ENCODE results near the gene CFC1B.
"Not testable (repeated sequence)": the region's sequence is repeated elsewhere in the genome, so short reads cannot be mapped to it uniquely, and the experiment has no call there.

Gene CFC1B

GRCh38 chr2:130520992-130521391 lies at the start of gene CFC1B:
CFC1B (plus strand) TSS chr2:130521222; CDS start chr2:130521485, 263 bp downstream.
- not testable (repeated sequence) for H3K27ac Mint-ChIP-seq

DNA sequence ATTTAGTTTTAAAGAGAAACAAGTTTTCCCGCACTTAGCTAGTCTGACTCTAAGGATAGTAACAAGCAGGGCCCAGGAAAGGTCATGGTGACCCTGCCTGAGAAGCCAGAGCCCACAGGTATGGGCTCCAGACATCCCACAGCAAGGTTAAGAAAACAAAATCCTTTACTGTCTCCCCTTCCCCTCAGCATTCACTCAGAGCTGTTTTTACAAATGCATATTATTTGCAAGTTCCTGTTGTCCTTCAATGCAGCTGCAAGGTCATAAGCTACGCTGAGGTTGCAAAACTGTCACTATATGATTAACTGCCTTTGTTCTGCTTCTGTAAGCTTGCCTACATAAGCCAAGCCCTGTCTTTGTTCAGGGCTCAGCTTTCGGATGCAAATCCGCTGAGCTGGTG lies 29.9 kb upstream of the CFC1B start:
- not testable (repeated sequence) for H3K36me3 Mint-ChIP-seq (ENCODE audit: low read depth); H3K9me3 Mint-ChIP-seq; H3K27me3 Mint-ChIP-seq; H3K27ac Mint-ChIP-seq; H3K4me1 Mint-ChIP-seq (ENCODE audit: low read depth); H3K4me3 Mint-ChIP-seq

More at GRCh38 chr2:130520992-130521391, at the start of gene CFC1B:
- not testable (repeated sequence) for H3K9me3 Mint-ChIP-seq; H3K36me3 Mint-ChIP-seq (ENCODE audit: low read depth); H3K4me3 Mint-ChIP-seq; H3K4me1 Mint-ChIP-seq (ENCODE audit: low read depth); H3K27me3 Mint-ChIP-seq

DNA sequence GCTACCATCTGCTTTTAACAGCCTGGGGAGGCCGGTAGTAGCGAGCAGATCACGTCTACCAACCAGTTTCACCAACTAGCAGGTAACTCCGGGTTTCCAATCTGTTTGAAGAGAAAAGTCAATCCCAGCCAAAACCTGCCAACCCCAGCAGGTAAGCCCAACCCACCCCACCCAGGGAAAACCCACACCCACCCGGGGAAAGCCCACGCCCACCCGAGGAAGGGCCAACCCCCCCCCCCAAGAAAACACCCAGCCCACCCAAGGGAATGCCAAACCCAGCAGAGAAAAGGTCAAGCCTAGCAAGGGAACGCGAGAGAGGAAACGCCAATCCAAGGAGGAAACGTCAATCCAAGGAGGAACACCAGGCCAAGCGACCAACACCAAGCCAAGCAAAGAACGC lies 11.8 kb upstream of the CFC1B start, which contains the start of gene POTEI:
POTEI (minus strand) TSS at position 101 of the 400 bp plus-strand sequence; CDS start at position 8, 93 bp downstream.
- not testable (repeated sequence) for H3K27me3 Mint-ChIP-seq; H3K4me1 Mint-ChIP-seq (ENCODE audit: low read depth); H3K36me3 Mint-ChIP-seq (ENCODE audit: low read depth); H3K9me3 Mint-ChIP-seq; H3K4me3 Mint-ChIP-seq; H3K27ac Mint-ChIP-seq

GRCh38 chr2:130510807-130511746 lies 9.9 kb upstream of the CFC1B start:
- H3K27me3 Mint-ChIP-seq; H3K36me3 Mint-ChIP-seq (ENCODE audit: low read depth); H3K4me3 Mint-ChIP-seq; H3K9me3 Mint-ChIP-seq; H3K4me1 Mint-ChIP-seq (ENCODE audit: low read depth); H3K27ac Mint-ChIP-seq: not testable (repeated sequence)

DNA sequence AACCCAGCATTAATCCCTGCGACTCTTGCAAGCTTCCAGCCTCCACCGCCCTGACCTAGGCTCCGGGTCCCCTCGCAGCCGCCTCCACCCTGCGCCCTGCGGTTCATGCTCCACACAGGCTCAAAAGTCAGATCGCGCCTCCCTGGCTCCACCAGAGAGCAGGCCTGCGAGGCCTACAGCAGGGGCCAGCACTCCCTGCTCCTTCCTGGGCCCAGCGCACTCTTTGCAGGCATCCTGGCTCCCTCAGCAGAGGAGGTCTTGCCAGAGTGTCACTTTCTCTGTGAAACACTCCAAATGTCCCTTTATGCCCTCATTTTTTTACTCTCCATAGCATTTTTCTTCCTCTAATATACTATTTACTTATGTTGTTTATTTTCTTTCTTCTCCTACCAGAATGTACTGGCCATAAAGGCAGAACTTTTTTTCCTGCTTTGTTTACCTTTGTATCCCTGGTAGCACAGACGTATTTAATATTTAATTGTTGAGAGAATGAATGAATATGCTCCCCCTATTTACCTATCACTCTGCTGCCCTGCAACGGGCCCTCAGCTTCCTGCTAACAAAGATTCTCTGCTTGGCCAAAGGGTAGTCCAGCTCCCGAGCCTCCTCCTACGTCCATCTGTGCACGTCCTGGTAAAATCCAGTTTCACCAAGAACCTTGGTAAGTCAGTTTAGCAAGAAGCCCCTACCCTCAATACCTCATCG lies 9.1 kb upstream of the CFC1B start:
- H3K9me3 Mint-ChIP-seq; H3K4me1 Mint-ChIP-seq (ENCODE audit: low read depth); H3K36me3 Mint-ChIP-seq (ENCODE audit: low read depth); H3K4me3 Mint-ChIP-seq; H3K27ac Mint-ChIP-seq; H3K27me3 Mint-ChIP-seq: not testable (repeated sequence)

DNA sequence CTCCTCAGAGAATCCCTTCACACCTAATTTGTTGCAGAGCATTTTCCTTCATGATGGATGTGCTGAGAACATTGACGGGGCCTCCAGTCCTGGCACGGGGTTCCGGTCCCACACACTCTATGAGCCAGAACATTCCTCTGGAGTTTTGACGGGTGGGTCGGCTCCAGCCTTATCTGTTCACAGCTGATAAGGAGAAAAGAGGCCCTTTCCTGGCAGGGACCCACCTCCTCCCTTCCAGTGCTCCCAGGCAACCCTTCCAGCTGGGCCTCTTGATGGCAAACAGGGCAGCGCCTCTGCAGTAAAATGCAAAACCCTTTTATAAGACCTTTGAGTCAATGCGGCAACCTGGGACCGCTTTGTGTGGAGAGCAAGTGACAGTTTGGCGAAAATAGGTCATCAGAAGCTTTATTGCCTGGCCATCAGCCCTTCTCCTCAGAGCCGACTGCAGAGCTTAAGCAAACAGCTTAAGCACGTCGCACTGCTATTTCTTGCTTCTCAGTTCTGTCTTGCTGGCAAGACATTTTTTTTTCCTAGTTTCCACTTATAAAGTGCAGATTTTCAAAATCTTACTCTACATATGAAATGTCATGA lies 2.4 kb upstream of the CFC1B start:
- H3K9me3 Mint-ChIP-seq; H3K4me1 Mint-ChIP-seq (ENCODE audit: low read depth); H3K27ac Mint-ChIP-seq; H3K36me3 Mint-ChIP-seq (ENCODE audit: low read depth); H3K4me3 Mint-ChIP-seq; H3K27me3 Mint-ChIP-seq: not testable (repeated sequence)

GRCh38 chr2:130522390-130522789 lies 1.4 kb downstream of the CFC1B start:
- not testable (repeated sequence) for H3K36me3 Mint-ChIP-seq (ENCODE audit: low read depth); H3K4me3 Mint-ChIP-seq; H3K4me1 Mint-ChIP-seq (ENCODE audit: low read depth); H3K27me3 Mint-ChIP-seq; H3K27ac Mint-ChIP-seq; H3K9me3 Mint-ChIP-seq

GRCh38 chr2:130527365-130527967 lies 6.4 kb downstream of the CFC1B start:
- not testable (repeated sequence) for H3K4me1 Mint-ChIP-seq (ENCODE audit: low read depth); H3K27me3 Mint-ChIP-seq; H3K9me3 Mint-ChIP-seq; H3K36me3 Mint-ChIP-seq (ENCODE audit: low read depth); H3K4me3 Mint-ChIP-seq; H3K27ac Mint-ChIP-seq

DNA sequence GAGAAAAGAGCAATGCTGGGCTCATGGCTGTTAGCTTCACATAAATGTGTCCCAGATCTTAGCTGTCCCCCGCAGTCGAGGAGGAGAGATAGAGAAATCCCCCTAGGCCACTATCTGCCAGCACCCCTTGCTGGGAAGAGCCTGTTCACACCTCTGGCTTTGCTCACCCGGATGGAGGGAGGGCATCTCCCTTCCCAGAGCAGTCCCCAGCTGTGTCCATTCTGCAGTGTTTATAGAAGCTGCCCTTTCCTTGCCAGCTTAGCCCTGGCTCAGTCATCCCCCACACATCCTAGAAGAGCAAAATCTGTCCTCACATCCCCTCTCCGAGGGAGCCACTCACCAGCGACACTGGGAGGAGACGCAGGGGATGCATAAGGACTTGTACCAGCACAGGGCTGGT lies 8.5 kb downstream of the CFC1B start:
- not testable (repeated sequence) for H3K27ac Mint-ChIP-seq; H3K36me3 Mint-ChIP-seq (ENCODE audit: low read depth); H3K9me3 Mint-ChIP-seq; H3K4me1 Mint-ChIP-seq (ENCODE audit: low read depth); H3K4me3 Mint-ChIP-seq; H3K27me3 Mint-ChIP-seq

DNA sequence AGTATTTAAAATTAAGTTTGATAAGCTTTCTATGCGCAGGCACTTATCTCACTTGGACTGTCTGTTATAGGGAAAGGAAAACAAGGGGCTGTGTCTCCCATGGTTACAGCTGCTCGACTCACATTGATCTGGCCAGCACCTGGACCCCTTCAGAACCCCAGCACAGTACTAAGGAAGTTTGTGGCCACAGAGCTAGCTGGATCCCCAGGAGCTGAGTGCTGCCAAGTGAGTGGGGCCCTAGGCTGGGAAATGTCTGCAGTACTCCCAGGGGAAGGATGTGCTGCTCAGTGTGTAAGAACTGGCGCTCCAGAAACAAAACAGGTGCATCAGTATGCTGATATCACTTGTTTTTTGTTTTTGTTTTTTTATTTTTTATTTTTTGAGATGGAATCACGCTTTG lies 9.2 kb downstream of the CFC1B start:
- H3K27ac Mint-ChIP-seq; H3K9me3 Mint-ChIP-seq; H3K36me3 Mint-ChIP-seq (ENCODE audit: low read depth); H3K4me3 Mint-ChIP-seq; H3K27me3 Mint-ChIP-seq; H3K4me1 Mint-ChIP-seq (ENCODE audit: low read depth): not testable (repeated sequence)

DNA sequence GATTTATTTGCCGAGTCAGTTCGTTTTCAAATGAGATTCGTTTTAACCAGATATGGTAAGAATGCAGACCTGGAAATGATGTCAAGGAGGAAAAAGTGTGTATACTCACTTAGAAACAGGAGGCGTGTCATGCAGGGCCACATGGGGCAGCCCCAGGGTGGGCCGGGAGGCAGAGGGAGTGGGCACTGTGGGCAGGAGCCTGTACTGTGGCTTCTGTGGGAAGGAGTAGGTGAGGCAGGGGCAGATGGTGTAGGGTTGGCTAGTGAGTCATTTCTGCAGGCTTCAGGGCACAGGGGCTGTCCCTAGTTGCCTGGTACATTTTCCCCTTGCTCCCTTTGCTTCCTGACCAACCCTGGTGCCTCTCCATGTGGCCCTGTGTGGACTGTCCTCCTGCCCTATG lies 10.2 kb downstream of the CFC1B start:
- H3K4me3 Mint-ChIP-seq; H3K36me3 Mint-ChIP-seq (ENCODE audit: low read depth); H3K27me3 Mint-ChIP-seq; H3K9me3 Mint-ChIP-seq; H3K27ac Mint-ChIP-seq; H3K4me1 Mint-ChIP-seq (ENCODE audit: low read depth): not testable (repeated sequence)

DNA sequence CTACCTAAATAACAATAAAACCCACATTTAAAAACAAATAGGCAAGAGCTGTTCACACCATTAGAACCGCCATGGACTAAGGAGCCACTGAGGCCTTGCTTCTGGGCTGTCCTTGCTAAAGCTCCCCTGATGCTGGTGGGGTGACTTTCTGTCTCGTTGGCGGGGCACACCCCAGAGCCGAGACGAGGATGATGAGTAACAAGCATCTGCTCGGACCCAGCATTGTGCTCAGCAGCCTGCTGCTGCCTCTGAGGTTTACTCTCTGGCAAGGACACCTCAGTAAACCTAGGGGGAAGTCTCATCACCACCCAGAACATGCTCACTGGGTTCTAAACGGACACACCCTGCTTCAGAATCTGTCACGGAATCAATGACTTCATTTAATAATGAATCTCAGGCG lies 10.7 kb downstream of the CFC1B start:
- not testable (repeated sequence) for H3K27ac Mint-ChIP-seq; H3K4me1 Mint-ChIP-seq (ENCODE audit: low read depth); H3K27me3 Mint-ChIP-seq; H3K4me3 Mint-ChIP-seq; H3K36me3 Mint-ChIP-seq (ENCODE audit: low read depth); H3K9me3 Mint-ChIP-seq

DNA sequence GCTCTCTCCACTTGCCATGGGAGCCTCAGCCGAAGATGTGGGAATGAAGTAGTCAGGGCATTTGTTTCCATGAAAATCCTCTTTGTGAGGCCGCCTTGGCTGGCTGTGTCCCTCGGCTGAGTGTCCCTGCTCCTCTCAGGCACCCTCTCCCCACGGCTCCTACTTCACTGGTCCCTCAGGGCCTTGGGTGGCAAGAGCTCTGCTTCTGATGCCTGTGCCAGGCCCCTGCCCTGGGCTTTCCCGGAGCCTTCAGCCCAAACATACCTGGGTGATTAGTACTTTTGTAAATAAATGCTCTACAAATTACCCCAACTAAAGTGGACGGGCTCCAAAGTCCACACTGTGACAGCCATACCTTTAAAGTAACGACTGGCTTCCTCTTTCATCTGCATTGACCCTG lies 15.6 kb downstream of the CFC1B start:
- H3K36me3 Mint-ChIP-seq (ENCODE audit: low read depth); H3K9me3 Mint-ChIP-seq; H3K4me1 Mint-ChIP-seq (ENCODE audit: low read depth); H3K27me3 Mint-ChIP-seq; H3K27ac Mint-ChIP-seq; H3K4me3 Mint-ChIP-seq: not testable (repeated sequence)

DNA sequence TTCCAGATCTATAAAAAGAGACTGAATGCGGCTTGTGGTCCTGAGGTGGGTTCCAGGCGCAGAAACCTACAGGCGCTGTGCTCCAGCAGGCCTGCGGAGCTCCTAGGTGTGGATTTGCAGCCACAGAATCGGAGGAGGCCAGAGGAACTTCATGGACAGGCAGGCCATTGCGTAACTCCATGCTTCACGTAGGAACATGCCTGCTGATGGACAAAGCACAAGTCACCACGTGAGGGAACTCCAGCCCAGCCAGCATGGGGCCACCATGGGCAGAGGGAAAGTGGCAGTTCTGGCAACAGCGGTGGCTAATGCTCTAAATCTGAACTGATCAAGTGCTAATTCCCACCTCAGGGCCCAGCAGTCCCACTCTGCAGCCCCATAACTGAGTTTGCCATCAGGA lies 17.2 kb downstream of the CFC1B start:
- H3K9me3 Mint-ChIP-seq; H3K4me1 Mint-ChIP-seq (ENCODE audit: low read depth); H3K27ac Mint-ChIP-seq; H3K4me3 Mint-ChIP-seq; H3K36me3 Mint-ChIP-seq (ENCODE audit: low read depth); H3K27me3 Mint-ChIP-seq: not testable (repeated sequence)

- H3K27ac Mint-ChIP-seq; H3K4me3 Mint-ChIP-seq; H3K36me3 Mint-ChIP-seq (ENCODE audit: low read depth); H3K9me3 Mint-ChIP-seq; H3K27me3 Mint-ChIP-seq; H3K4me1 Mint-ChIP-seq (ENCODE audit: low read depth): not testable (repeated sequence)
These were observed 21.8 kb downstream of the CFC1B start for GRCh38 chr2:130542789-130543188.

Data from stimulated activated naive CD8-positive, alpha-beta T cell treated with anti-CD3 and anti-CD28 coated beads, Interleukin-15, Interleukin-2, amounts not matched to agents 100 ng/mL and 50 ng/mL, for 24 hours (primary cell).